ENCODE measurements around the gene CD37. TPM values are rescaled to one million over a fixed set of nuclear protein-coding genes. Genes with fewer than 3 reads are reported as not detected.
A peak's percentile ranks its signal among the peaks of the same experiment; 100 is the strongest.
"Not testable (repeated sequence)": the region's sequence is repeated elsewhere in the genome, so short reads cannot be mapped to it uniquely, and the experiment has no call there.

The CD37 gene
- total and polyA plus RNA-seq, 7 experiments from 2014 or later = 192 to 416 (median 330) TPM

- POLR2A ChIA-PET = no interaction called here
- Histone ChIP-seq H3K27ac (ENCODE audit: low read depth, low read length) (no peak overlapping the region), H3K4me1 (ENCODE audit: control insufficient read depth in 2 of 2, insufficient read depth in 2 of 2, low read length in 2 of 2) (no peaks in the 10 kb centered on the region), H3K9me3 (ENCODE audit: control insufficient read depth in 2 of 3, low read length in 3 of 3) (no peaks in the 10 kb centered on the region), H3K27me3 (ENCODE audit: control insufficient read depth in 2 of 2, insufficient read depth in 2 of 2, low read length in 2 of 2) (no peaks in the 10 kb centered on the region), H3K4me3 (ENCODE audit: low read length) (no peak overlapping the region), H3K36me3 (ENCODE audit: control insufficient read depth in 2 of 3, insufficient read depth in 3 of 3, low read length in 3 of 3) (no peaks in the 10 kb centered on the region)
- no peak for ATAC-seq
- CTCF ChIA-PET = interaction anchor here (0.5 to 0.8 kb wide), 2 partner anchors 63 to 471 kb away, joined by 3 to 4 read pairs; no protein-coding TSS in a partner anchor
- Mint-ChIP-seq H3K36me3 (no peaks in the 10 kb centered on the region), H3K9me3 (peaks cover 0 to 2% (median 0%) of the 10 kb centered on the region in 11 donors), H3K4me1 (peaks cover 0 to 3% (median 2%) of the 10 kb centered on the region in 7 donors), H3K27me3 (peaks cover 0 to 10% (median 0%) of the 10 kb centered on the region in 5 donors), H3K4me3 (no peak overlapping the region), H3K27ac (no peak overlapping the region)
- DNase-seq = no peak
- intact Hi-C loops (cut with micrococcal nuclease) = no loop called here
Measured at GRCh38 chr19:49295208-49295880, 39.9 kb upstream of the CD37 start.

- Mint-ChIP-seq H3K36me3 (peaks cover 0 to 2% (median under 1%) of the 10 kb centered on the region in 5 donors), H3K4me1 (peaks cover 0 to 8% (median 4%) of the 10 kb centered on the region in 7 donors), H3K4me3 (no peak overlapping the region), H3K27me3 (peaks cover 0 to 11% (median 0%) of the 10 kb centered on the region in 5 donors), H3K27ac (no peak overlapping the region), H3K9me3 (peaks cover 0 to 2% (median under 1%) of the 10 kb centered on the region in 11 donors)
- Histone ChIP-seq H3K4me1 (ENCODE audit: control insufficient read depth in 2 of 2, insufficient read depth in 2 of 2, low read length in 2 of 2) (no peaks in the 10 kb centered on the region), H3K4me3 (ENCODE audit: low read length) (no peak overlapping the region), H3K27ac (ENCODE audit: low read depth, low read length) (no peak overlapping the region), H3K36me3 (ENCODE audit: control insufficient read depth in 2 of 3, insufficient read depth in 3 of 3, low read length in 3 of 3) (no peaks in the 10 kb centered on the region), H3K9me3 (ENCODE audit: control insufficient read depth in 2 of 3, low read length in 3 of 3) (no peaks in the 10 kb centered on the region), H3K27me3 (ENCODE audit: control insufficient read depth in 2 of 2, insufficient read depth in 2 of 2, low read length in 2 of 2) (no peaks in the 10 kb centered on the region)
- ChIA-PET CTCF (interaction anchor here (0.5 kb wide), 1 partner anchor 320 kb away, joined by 3 read pairs; no protein-coding TSS in a partner anchor), POLR2A (no interaction called here)
- ATAC-seq = no peak
- no peak for DNase-seq
- intact Hi-C loops (cut with micrococcal nuclease) = no loop called here
Measured at GRCh38 chr19:49297403-49297802, 37.8 kb upstream of the CD37 start.

DNA sequence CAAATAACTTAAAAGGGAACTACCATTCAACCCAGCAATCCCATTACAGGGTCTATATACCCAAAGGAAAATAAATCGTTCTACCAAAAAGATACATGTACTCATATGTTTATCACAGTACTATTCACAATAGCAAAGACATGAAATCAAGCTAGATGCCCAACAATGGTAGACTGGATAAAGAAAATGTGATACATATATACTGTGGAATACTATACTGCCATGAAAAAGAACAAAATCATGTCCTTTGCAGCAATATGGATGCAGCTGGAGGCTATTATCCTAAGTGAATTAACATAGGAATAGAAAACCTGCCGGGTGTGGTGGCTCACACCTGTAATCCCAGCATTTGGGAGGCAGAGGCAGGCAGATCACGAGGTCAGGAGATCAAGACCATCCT is 36.6 kb upstream of the CD37 start:
- peaks cover 0 to 13% (median 0%) of the 10 kb centered on the region in 5 donors for H3K27me3 Mint-ChIP-seq
- intact Hi-C loops (cut with micrococcal nuclease); ATAC-seq; DNase-seq; H3K9me3 ChIP-seq (ENCODE audit: control insufficient read depth in 2 of 3, low read length in 3 of 3); H3K27ac Mint-ChIP-seq; POLR2A ChIA-PET; H3K27me3 ChIP-seq (ENCODE audit: control insufficient read depth in 2 of 2, insufficient read depth in 2 of 2, low read length in 2 of 2); H3K4me3 Mint-ChIP-seq; H3K36me3 ChIP-seq (ENCODE audit: control insufficient read depth in 2 of 3, insufficient read depth in 3 of 3, low read length in 3 of 3); H3K27ac ChIP-seq (ENCODE audit: low read depth, low read length); H3K4me3 ChIP-seq (ENCODE audit: low read length); H3K4me1 ChIP-seq (ENCODE audit: control insufficient read depth in 2 of 2, insufficient read depth in 2 of 2, low read length in 2 of 2); H3K4me1 Mint-ChIP-seq; H3K36me3 Mint-ChIP-seq: not testable (repeated sequence)
- peaks cover 0 to 10% (median 2%) of the 10 kb centered on the region in 11 donors for H3K9me3 Mint-ChIP-seq
- CTCF ChIA-PET = interaction anchor here (0.6 kb wide), 1 partner anchor 45 kb away, joined by 3 read pairs; no protein-coding TSS in a partner anchor

GRCh38 chr19:49301165-49301865 is 33.9 kb upstream of the CD37 start:
- CTCF ChIA-PET = interaction anchor here (0.6 to 1.6 kb wide), 14 partner anchors 9 to 389 kb away, joined by 3 to 9 read pairs (median 3); partner anchors contain the start of gene CPT1C
- H3K4me1 ChIP-seq (ENCODE audit: control insufficient read depth in 2 of 2, insufficient read depth in 2 of 2, low read length in 2 of 2) = no peaks in the 10 kb centered on the region
- peaks cover 0 to 10% (median 0%) of the 10 kb centered on the region in 11 donors for H3K9me3 Mint-ChIP-seq
- no peaks in the 10 kb centered on the region for H3K36me3 ChIP-seq (ENCODE audit: control insufficient read depth in 2 of 3, insufficient read depth in 3 of 3, low read length in 3 of 3)
- peak overlapping the region in 2 of 10 donors; percentile 15 to 25 for H3K4me3 Mint-ChIP-seq
- H3K27ac Mint-ChIP-seq = peak overlapping the region in 1 of 9 donors; percentile 36
- ATAC-seq (peak; percentile 99), DNase-seq (peak; percentile 45 to 82 (median 66))
- no peak overlapping the region for H3K27ac ChIP-seq (ENCODE audit: low read depth, low read length)
- no peaks in the 10 kb centered on the region for H3K27me3 ChIP-seq (ENCODE audit: control insufficient read depth in 2 of 2, insufficient read depth in 2 of 2, low read length in 2 of 2)
- peaks cover 0 to 8% (median 4%) of the 10 kb centered on the region in 7 donors for H3K4me1 Mint-ChIP-seq
- H3K9me3 ChIP-seq (ENCODE audit: control insufficient read depth in 2 of 3, low read length in 3 of 3) = no peaks in the 10 kb centered on the region
- H3K4me3 ChIP-seq (ENCODE audit: low read length) = no peak overlapping the region
- peaks cover 0 to 13% (median 8%) of the 10 kb centered on the region in 5 donors for H3K36me3 Mint-ChIP-seq
- POLR2A ChIA-PET = no interaction called here
- peaks cover 0 to 17% (median 0%) of the 10 kb centered on the region in 5 donors for H3K27me3 Mint-ChIP-seq
- intact Hi-C loops (cut with micrococcal nuclease) = loop anchor here (1.0 to 5.0 kb wide), 4 partner anchors 27 to 75 kb away; partner anchors contain the start of genes DKKL1 (in 1 of the 2) and TEAD2 (in 1 of the 2)

- H3K9me3 ChIP-seq (ENCODE audit: control insufficient read depth in 2 of 3, low read length in 3 of 3) = no peaks in the 10 kb centered on the region
- no peak for ATAC-seq
- no peaks in the 10 kb centered on the region for H3K4me1 ChIP-seq (ENCODE audit: control insufficient read depth in 2 of 2, insufficient read depth in 2 of 2, low read length in 2 of 2)
- CTCF ChIA-PET = interaction anchor here (0.8 to 1.6 kb wide), 12 partner anchors 10 to 389 kb away, joined by 3 to 9 read pairs (median 3); partner anchors contain the start of gene CPT1C
- Mint-ChIP-seq H3K27ac (no peak overlapping the region), H3K4me1 (peaks cover 0 to 8% (median 4%) of the 10 kb centered on the region in 7 donors), H3K27me3 (peaks cover 0 to 17% (median 0%) of the 10 kb centered on the region in 5 donors), H3K36me3 (peaks cover 0 to 13% (median 8%) of the 10 kb centered on the region in 5 donors), H3K4me3 (no peak overlapping the region), H3K9me3 (peaks cover 0 to 10% (median 0%) of the 10 kb centered on the region in 11 donors)
- H3K36me3 ChIP-seq (ENCODE audit: control insufficient read depth in 2 of 3, insufficient read depth in 3 of 3, low read length in 3 of 3) = no peaks in the 10 kb centered on the region
- H3K27me3 ChIP-seq (ENCODE audit: control insufficient read depth in 2 of 2, insufficient read depth in 2 of 2, low read length in 2 of 2) = no peaks in the 10 kb centered on the region
- intact Hi-C loops (cut with micrococcal nuclease) = loop anchor here (1.0 to 5.0 kb wide), 4 partner anchors 26 to 76 kb away; partner anchors contain the start of genes DKKL1 (in 1 of the 2) and TEAD2 (in 1 of the 2)
- DNase-seq = no peak
- no peak overlapping the region for H3K27ac ChIP-seq (ENCODE audit: low read depth, low read length)
- no peak overlapping the region for H3K4me3 ChIP-seq (ENCODE audit: low read length)
- POLR2A ChIA-PET = no interaction called here
Measured at GRCh38 chr19:49301866-49302252, 33.3 kb upstream of the CD37 start.

- POLR2A ChIA-PET = interaction anchor here (0.6 kb wide), 1 partner anchor 543 kb away, joined by 7 read pairs; no protein-coding TSS in a partner anchor
- H3K27me3 ChIP-seq (ENCODE audit: control insufficient read depth in 2 of 2, insufficient read depth in 2 of 2, low read length in 2 of 2); H3K4me1 ChIP-seq (ENCODE audit: control insufficient read depth in 2 of 2, insufficient read depth in 2 of 2, low read length in 2 of 2); H3K27me3 Mint-ChIP-seq; H3K4me1 Mint-ChIP-seq; H3K27ac Mint-ChIP-seq; H3K4me3 Mint-ChIP-seq; H3K4me3 ChIP-seq (ENCODE audit: low read length); H3K27ac ChIP-seq (ENCODE audit: low read depth, low read length); H3K9me3 ChIP-seq (ENCODE audit: control insufficient read depth in 2 of 3, low read length in 3 of 3): not testable (repeated sequence)
- Mint-ChIP-seq H3K36me3 (peaks cover 4 to 35% (median 30%) of the 10 kb centered on the region in 5 donors), H3K9me3 (peaks cover 0 to 10% (median 0%) of the 10 kb centered on the region in 11 donors)
- H3K36me3 ChIP-seq (ENCODE audit: control insufficient read depth in 2 of 3, insufficient read depth in 3 of 3, low read length in 3 of 3) = peaks cover 0 to 15% (median 0%) of the 10 kb centered on the region in 3 experiments
- peak in 3 of 9 donors; percentile 3 to 10 (median 9) for DNase-seq
- CTCF ChIA-PET = interaction anchor here (0.8 kb wide), 1 partner anchor 274 kb away, joined by 6 read pairs; no protein-coding TSS in a partner anchor
- peak; percentile 47 for ATAC-seq
- intact Hi-C loops (cut with micrococcal nuclease) = loop anchor here in 1 of 2 donors (1.0 to 2.0 kb wide), 2 partner anchors 22 to 136 kb away; no protein-coding TSS in a partner anchor
Measured at GRCh38 chr19:49306734-49307133, 28.5 kb upstream of the CD37 start.
